GM19395 (cell line): ENCODE results near the gene ATPAF1.
"Not testable (repeated sequence)": the region's sequence is repeated elsewhere in the genome, so short reads cannot be mapped to it uniquely, and the experiment has no call there.

Experiments
- ATAC-seq: cut with Tn5 transposase; IDR thresholded peaks from one replicate; pipeline ENCODE4 v1.9.1; 2021; ENCODE audit warnings: mild to moderate bottlenecking, moderate library complexity; ENCODE audit not compliant: unreplicated experiment

Gene ATPAF1

DNA sequence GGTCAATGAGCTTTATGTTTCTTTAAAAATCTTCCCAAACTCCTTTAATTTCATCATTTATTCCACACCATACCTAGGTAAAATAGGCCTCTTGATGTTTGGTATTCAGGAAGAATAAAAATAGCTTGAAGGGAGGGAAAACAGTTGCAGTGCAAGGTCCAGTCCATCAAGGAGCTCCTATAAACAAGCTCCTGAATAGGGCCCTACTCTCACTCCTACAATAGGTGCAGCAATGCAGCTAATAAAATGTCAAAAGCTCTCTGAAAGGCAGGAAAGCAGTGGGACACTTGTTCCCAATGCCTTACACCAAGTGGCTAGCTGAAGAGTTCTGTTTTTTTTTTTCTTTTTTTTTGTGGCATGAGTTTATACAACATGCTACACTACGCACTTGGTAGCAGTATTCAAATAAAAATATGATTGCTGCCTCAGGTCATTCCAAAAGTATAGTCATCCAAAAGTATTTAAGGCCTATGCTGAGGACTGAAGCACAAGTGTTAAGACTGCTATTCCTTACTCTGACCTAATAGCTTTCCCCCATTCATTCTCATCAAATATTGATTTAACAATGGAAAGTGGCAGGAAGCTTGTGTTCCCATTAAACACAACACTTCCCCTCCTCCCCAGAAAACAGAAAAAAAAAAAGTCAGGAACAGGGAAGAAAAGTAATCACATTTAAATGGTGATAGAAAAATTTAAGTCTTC, 13.3 kb upstream of the ATPAF1 start:
- ATAC-seq, result no peak

DNA sequence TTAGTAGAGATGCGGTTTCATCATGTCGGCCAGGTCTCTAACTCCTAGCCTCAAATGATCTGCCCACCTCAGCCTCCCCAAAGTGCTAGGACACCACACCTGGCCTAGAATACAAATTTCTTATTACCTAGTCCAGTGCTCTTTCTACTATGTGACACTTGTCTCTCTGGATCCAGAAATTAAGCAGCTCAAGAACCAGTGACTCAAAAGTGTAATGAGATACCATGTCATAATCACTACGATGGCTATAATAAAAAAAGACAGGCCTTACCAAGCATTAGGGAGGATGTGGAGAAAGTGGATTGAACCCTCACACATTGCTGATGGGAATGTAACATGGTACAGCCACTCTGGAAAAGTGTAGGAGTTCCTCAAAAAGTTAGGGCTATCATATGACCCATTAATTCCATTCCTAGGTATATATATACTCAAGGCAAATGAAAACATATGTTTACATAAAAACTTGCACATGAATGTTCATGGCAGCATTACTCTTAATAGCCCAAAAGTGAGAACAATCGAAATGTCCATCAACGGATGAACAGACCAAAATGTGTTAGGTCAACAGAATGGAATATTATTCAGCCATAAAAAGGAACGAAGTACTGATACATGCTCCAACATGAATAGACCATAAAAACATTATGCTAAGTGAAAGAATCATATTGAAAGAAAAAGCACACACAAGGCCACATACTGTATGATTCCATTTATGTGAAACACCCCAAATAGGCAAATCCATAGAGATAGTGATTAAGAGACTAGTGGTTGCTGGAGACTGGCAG, 11.8 kb upstream of the ATPAF1 start:
- no peak for ATAC-seq

DNA sequence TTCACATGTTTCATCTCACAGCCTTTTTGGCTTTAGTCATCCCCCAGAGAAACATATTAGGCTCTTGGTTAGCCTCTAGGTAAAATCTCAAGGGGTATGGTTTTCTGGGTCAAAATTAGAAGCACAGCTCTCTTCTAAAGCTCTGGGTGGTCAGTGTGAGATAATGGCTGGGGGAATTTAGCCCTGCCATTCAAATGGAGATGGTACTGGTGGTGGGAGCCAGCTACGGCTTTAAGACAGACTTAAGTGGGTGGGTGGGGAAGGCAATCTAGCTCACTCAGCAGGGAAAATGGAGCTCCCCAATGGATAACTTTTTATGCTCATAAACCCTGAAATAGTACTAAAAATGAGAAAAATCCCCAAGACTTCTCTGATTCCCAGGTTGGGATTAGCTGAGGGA, 9.2 kb upstream of the ATPAF1 start:
- no peak for ATAC-seq

DNA sequence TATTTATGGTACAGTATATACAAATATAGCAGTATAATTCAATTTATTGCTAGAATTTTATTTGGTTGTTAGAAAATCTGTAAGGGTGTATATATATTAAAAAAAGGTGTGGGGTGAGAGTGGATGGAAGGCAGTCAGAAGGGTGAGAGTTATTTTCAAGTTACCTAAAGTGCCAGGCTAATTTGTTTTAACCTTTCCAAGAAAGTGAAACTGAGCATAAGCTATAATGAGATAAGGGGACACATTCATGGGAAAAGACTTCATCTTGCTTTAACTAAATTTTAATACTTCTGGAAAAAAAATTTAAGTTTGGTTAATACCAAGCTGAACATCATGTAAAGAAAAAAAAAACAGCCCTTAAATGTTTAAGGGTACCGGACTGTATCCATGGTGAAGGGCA, 8.4 kb upstream of the ATPAF1 start:
- ATAC-seq, result no peak

DNA sequence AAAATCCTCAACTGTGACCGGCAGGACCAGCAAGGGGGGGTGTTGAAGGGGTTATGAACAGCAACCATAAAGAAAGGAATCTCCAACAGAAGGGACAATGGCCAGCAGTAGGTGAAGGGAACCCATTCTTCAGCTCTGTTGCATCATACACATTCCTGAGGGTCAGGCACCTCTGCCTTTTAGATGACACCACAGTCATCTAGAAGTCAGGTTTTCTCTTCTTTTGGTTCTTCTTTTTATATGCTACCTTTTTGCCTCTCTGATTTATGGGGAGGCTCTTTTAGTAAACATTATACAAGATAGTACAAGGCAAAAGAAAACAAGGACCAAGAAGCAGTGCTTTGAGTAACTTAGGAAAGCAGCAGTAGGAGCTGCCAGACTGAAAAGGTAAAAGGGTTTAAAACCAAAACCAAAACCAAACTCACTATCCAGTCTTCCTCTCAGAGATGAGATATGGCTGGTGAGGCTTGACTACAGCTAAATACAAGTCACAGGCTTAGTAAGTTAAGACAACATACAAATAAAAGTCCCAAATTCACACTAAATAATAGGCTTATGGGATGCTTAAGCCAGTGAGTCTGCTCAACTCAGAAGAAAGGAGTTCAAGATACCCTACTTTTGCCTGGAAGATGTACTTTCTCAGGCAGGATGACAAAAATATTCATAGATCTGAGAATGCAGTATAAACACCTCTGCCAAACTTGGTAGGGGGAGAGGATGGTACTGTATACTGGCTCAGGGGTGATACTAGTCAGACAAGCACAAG, 7.6 kb upstream of the ATPAF1 start:
- peak; percentile 72 for ATAC-seq

DNA sequence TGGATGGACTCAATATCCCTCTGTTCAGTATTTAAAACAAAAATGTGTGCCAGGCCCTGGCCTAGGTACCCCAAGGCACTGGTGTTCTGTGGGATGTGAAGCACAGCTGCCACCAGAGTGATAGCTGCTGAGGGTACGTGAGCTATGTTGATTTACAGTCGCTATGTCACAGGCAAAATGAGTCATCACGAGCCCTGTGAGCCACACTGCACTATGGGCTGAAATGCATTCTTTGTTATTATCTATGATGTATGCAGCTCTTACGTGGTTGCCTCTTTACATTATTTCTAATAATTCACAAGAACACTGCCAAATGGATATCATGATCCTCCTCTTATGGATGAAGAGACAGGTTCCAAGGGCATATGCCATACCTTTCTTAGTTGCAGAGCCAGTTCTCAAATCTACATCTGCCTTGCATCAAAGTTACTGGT, 5.6 kb upstream of the ATPAF1 start:
- no peak for ATAC-seq

DNA sequence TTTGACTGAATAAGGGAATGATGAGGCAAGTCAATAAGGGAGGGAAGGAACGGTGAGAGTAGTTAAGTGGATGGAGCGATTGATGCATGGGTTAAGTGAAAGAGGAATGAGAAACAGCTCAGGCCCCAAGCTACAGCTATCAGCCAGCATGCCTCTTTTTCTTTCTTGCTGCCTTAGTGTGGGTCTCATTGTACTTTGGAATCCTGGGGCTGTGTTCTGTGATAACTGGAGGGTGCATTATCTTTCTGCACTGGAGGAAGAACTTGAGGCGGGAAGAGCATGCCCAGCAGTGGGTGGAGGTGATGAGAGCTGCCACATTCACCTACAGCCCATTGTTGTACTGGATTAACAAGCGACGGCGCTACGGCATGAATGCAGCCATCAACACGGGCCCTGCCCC, 4.5 kb upstream of the ATPAF1 start:
- ATAC-seq, result no peak

DNA sequence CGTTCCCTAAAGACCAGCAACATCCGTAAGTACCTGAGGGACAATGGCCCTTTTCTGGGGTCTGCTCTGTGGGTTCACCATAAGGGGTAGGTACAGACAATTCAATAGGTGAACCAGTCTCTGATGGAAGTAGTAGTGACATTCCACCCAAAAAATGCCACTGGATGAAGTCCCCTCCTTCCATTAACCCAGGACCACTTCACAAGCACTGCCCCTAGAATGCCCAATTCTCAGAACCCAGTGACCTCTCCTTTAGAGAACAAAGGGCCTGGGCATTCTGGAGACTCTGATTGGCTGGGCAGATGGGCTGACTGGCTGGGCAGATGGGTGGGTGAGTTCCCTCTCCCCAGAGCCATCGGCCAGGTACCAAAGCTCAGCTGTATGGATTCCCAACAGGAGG, 3.4 kb upstream of the ATPAF1 start, which contains the start of gene TEX38:
TEX38 (plus strand) TSS at position 301 of the 400 bp plus-strand sequence; CDS start at position 382, 81 bp downstream.
- no peak for ATAC-seq

DNA sequence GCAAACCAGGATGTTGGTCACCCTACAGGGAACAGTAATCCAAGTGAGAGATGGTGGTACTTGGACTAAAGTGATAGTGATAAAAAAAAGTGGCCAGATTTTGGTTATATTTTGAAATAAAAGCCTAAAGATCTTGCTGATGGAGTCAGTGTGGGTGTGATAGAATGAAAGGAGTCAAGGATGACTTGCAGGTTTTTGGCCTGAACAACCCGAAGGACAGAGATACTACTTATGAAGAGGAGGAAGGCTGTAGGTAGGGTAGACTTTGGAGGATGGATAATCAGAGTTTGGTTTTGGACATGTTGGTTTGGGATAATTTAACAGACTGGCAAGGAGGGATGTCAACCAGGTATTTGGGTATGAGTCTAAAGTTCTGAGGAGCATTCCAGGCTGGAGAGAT, 2.0 kb upstream of the ATPAF1 start:
- ATAC-seq, result no peak

DNA sequence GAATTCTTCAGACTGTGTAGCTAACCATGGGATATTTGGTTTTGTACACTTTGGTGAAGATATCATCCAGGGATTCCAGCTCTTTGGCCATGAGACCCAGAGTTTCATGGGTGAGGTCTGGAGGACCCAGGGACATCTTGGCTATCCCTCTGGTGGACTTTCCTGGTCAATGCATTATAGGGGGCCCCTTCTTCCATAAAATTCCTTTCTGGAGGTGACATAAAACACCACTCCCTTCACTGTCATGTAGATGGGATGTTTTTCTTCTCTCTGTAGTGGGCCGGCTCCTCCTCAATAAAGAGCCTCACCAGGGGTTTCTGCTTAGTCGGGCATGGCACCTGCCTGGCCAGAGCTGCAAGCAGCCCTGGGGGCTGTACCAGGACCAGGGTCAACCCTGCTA, 2.2 kb downstream of the ATPAF1 start:
- no peak for ATAC-seq

DNA sequence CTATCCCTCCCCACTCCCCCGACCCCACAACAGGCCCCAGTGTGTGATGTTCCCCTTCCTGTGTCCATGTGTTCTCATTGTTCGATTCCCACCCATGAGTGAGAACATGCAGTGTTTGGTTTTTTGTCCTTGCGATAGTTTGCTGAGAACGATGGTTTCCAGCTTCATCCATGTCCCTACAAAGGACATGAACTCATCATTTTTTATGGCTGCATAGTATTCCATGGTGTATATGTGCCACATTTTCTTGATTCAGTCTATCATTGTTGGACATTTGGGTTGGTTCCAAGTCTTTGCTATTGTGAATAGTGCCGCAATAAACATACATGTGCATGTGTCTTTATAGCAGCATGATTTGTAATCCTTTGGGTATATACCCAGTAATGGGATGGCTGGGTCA, 5.2 kb downstream of the ATPAF1 start:
- ATAC-seq, result not testable (repeated sequence)

DNA sequence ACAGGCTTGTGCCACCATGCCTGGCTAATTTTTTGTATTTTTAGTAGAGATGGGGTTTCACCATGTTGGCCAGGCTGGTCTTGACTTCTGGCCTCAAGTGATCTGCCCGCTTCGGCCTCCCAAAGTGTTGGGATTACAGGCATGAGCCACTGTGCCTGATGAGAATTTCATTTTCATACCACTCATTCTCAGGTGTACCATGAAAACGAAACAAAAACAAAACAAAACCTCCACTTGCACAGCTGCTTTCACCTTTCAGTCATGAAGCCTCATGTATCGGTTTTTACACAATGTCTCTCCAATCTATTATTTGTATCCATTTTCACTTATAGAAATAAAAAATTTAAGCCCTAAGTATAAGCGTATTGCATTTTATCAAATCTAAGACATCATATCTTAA, 8.0 kb downstream of the ATPAF1 start:
- ATAC-seq, result peak; percentile 92

DNA sequence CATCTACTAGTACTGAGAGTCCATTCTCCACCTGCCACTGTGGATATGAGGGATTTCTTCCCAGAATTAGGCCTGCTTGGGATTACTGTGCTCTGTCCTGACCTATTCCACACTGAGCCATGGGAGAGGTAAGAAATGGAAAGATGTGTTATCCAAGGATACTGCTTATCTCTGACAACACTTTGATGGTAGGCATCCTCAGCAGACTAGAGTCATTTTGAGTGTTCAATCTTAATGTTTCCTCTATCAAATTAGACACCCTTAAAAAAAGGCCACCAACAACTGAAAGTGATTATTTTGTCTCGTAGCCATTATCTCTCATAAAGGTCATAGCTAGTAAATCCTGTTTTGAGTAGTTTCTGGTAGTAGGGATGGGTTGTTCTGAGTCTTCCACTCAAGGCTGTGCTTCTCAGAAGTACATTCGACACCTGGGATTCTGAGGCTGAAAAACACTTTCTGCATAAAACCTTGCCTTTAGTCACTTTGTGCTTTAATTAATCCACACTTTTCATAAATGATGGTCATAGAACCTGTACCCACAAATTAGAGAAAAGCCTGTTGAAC, 8.8 kb downstream of the ATPAF1 start:
- no peak for ATAC-seq

DNA sequence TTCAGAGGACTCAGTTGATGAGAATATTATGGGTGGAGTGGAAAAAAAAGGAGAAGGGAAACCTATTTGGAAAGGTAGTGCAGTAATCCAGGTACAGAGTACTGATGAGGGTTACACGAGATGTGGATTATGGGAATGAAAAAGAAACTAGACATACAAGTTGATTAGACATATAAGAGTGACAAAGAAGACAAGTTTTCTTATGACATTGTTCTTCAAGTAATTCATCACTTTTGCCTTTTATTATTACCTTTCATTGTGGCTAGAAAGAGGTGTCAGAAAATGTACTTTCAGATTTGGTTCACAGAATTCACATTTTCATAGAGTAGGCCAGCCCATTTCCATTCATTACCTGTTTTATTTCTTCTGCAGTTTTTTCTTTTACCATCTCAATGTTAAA, 10.4 kb downstream of the ATPAF1 start:
- ATAC-seq, result no peak

DNA sequence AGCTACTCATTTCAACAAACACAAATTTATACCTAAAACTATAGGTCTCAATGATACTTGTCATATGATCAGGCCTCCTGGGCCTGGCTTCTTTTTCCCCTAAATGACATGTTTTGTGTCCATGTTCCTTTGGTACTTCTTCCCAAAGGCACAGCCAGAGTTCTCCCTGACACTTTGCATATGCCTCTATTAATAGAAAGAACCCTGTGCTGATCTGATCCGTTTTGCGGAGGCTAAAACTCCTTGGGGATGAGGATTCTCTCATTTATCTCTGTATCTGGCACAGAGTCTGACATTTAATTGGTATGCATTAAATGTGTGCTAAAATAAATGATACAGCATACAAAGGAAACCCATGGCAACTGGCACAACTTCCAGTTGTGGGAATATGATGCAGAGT, 11.5 kb downstream of the ATPAF1 start:
- ATAC-seq, result no peak

DNA sequence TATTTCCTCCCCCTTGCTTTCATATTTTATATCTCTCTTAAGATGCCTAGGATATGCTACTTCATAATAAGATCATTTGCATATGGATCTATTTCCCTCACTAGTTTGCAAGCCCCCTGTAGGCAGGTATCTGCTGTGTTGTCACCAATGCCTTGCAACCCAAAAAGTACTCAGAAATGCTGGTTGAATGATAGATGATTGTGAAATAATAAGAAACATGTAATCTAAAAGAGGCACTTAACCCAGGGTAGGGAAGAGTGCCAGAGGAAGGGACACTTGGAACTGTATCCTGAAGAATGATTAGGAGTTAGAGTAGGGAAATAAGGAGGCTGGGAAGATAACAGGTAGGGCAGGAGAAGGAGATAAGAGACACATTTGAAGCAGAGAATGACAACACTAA, 12.3 kb downstream of the ATPAF1 start:
- ATAC-seq, result no peak

DNA sequence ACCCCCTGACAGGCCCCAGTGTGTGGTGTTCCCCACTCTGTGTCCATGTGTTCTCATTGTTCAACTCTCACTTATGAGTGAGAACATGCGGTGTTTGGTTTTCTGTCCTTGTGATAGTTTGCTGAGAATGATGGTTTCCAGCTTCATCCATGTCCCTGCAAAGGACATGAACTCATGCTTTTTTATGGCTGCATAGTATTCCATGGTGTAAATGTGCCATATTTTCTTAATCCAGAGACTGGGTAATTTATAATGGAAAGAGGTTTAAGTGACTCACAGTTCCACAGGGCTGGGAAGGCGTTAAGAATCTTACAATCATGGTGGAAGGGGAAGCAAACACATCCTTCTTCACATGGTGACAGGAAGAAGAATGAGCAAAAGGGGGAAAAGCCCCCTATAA, 13.5 kb downstream of the ATPAF1 start:
- not testable (repeated sequence) for ATAC-seq

DNA sequence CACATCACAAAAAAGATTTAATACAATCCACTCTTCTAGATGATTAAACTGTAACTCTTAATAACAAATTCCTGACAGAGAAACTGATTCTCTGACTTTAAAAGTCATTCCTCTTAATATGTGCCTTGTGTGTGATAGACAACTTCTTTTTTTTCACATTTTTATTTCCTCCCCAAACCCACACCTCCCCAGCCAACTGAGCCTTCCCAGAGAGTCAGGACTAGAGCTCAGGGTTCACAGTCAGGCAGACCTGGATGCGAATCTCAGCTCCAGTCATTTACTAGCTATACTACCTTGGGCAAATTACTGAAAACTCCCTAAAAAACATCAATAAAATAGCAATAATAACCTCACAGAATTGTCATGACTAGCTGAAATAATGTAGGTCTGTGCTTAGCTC, 14.2 kb downstream of the ATPAF1 start:
- ATAC-seq, result no peak

DNA sequence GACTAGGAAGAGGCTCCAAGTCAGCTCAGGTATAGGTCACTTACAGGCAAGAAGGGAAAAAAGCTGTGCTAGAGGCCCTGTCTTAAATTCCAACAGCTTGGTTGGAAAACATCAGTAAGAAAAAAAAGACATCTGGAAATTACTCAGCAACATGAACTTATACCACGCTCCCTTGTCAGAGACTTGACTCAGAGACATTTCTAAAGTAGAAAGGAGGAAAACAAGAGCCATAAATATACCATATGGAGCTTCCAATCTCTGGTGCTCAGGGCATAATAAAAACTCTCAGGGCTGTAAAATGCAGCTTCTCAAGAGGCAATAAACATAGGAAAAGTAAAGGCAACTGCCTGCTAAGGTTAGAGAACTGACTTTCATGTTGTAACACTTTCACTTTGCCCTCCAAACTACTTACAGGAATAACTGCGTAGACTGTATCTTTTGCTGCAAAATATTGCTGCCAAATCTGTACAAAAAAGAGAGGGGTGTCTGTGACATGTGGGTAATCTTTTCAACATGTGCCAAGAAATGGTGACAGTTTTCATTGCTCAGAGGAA, 14.7 kb downstream of the ATPAF1 start:
- ATAC-seq, result no peak

DNA sequence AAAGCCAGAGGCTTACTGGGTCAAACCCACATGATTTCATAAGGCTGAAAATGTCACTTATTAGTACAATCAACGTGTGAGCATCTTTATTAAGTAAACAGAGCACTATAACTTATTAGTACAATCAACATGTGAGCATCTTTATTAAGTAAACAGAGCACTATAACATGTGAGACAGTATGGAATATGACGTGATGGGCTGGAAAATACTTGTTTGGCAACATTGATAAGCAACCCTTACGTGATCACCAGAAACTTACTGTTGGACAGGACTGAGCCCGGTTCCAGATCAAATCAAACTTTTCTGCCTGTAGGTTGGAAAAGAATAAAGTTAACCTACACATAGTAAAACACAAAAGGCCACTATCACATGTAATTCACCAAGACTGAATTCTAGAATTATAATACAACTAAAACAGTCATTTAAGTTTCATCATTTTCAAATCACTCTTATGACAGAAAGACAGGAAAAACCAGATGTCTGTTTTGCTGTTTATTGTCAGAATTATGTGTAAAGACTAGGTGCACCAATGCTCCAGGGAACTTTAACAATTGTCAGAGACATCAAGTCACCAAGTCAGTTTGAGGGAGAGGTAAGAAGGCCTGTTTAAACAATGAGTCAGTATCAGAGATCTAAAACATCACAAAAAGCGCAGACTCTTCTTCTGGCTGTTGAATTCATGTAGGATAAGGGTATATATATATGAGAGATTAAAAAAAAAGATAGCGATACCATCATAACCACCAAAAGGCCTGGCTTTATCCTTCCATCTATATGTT, 15.7 kb downstream of the ATPAF1 start:
- no peak for ATAC-seq
